A549 (cell line): ENCODE data around the gene YBX2. TPM values are rescaled to one million over a fixed set of nuclear protein-coding genes. Genes with fewer than 3 reads are reported as not detected.
A peak's percentile ranks its signal among the peaks of the same experiment; 100 is the strongest.

Source experiments
- ATAC-seq, 2 experiments: fragments of 200-7000 bp in 1 of 2; fragments of >200 bp in 1 of 2; cut with Nextera tagmentation in 1 of 2; cut with Tn5 transposase in 1 of 2; 3 replicates each; pipeline versions ENCODE4 v1.8.0 to v1.9.1; 2018 to 2020; ENCODE audit warnings: mild to moderate bottlenecking in 1 of 2, moderate library complexity in 1 of 2
- CTCF ChIA-PET: fragments of 300-600 bp; sonication (Branson Sonifier 250); formaldehyde crosslinking; extraction: SDS; loops from one replicate; lab custom pipeline; 2021; ENCODE audit warnings: antibody characterized with exemption, inconsistent platforms; lab: Yijun Ruan, JAX
- POLR2A ChIA-PET: fragments of 350-600 bp; formaldehyde crosslinking; extraction: SDS; loops from one replicate; lab custom pipeline; 2021; ENCODE audit warnings: antibody characterized with exemption, inconsistent platforms; lab: Yijun Ruan, JAX
- DNase-seq, 2 experiments: peaks; one replicate each; pipeline versions ENCODE4 v3.0.0 to v3.0.0-alpha.2; 2011 to 2016; ENCODE audit warnings: low read depth in 1 of 2, low spot score in 1 of 2
- FAIRE-seq: peaks from 2 replicates; lab custom pipeline; 2011; peaks lifted over from hg19 to GRCh38; lab: Jason Lieb, UNC
- H3K27ac ChIP-seq, 2 experiments: fragments of >200 bp; sonication (Bioruptor Twin); formaldehyde crosslinking; 3 replicates each; pipeline ENCODE4 v1.5.1; 2016 to 2017
- H3K4me1 ChIP-seq: fragments of >200 bp; sonication (Bioruptor Twin); formaldehyde crosslinking; 3 replicates; pipeline ENCODE4 v1.6.1; 2016
- H3K4me2 ChIP-seq: fragments of >200 bp; sonication (Bioruptor Twin); formaldehyde crosslinking; 3 replicates; pipeline ENCODE4 v1.6.1; 2016
- H3K4me3 ChIP-seq: fragments of >200 bp; sonication (Bioruptor Twin); formaldehyde crosslinking; 3 replicates; pipeline ENCODE4 v1.5.1; 2016
- H3K9me3 ChIP-seq: fragments of >200 bp; sonication (Bioruptor Twin); formaldehyde crosslinking; 3 replicates; pipeline ENCODE4 v1.6.1; 2016
- CHD2 ChIP-seq: fragments of 150-350 bp; IDR thresholded peaks from 2 replicates; pipeline ENCODE4 v1.6.1; 2014; ENCODE audit warnings: low read length; ENCODE audit not compliant: partially characterized antibody
- EHF ChIP-seq: fragments of 250-450 bp; sonication (Bioruptor Pico); IDR thresholded peaks from 2 replicates; pipeline ENCODE4 v1.5.0; 2020; ENCODE audit warnings: mild to moderate bottlenecking
- EHMT2 ChIP-seq: fragments of 200-600 bp; sonication (generic); IDR thresholded peaks from 2 replicates; pipeline ENCODE4 v1.6.1; 2016; ENCODE audit warnings: antibody characterized with exemption, low read depth, mild to moderate bottlenecking, moderate library complexity
- ESRRA ChIP-seq: fragments of 150-350 bp; IDR thresholded peaks from 2 replicates; pipeline ENCODE4 v1.6.1; 2014; ENCODE audit warnings: mild to moderate bottlenecking, low read length, borderline replicate concordance
- FOSB ChIP-seq: fragments of 250-450 bp; sonication (Bioruptor Pico); IDR thresholded peaks from 2 replicates; pipeline ENCODE4 v1.5.0; 2020; ENCODE audit warnings: mild to moderate bottlenecking, moderate library complexity
- GATA3 ChIP-seq: IDR thresholded peaks from 2 replicates; pipeline ENCODE4 v1.6.1; 2012; ENCODE audit warnings: borderline replicate concordance
- HMGXB4 ChIP-seq: fragments of 250-450 bp; sonication (Bioruptor Pico); IDR thresholded peaks from 2 replicates; pipeline ENCODE4 v1.5.0; 2021; ENCODE audit warnings: mild to moderate bottlenecking, moderate library complexity, borderline replicate concordance
- HOXA7 ChIP-seq: fragments of 250-450 bp; sonication (Bioruptor Pico); IDR thresholded peaks from 2 replicates; pipeline ENCODE4 v1.5.0; 2020; ENCODE audit warnings: mild to moderate bottlenecking, moderate library complexity
- JUN ChIP-seq, 2 experiments: fragments of >200 bp; sonication (Bioruptor Twin); formaldehyde crosslinking; IDR thresholded peaks; 2 replicates in 1 of 2; 3 replicates in 1 of 2; pipeline ENCODE4 v1.6.1; 2016 to 2017
- MAZ ChIP-seq: fragments of 150-350 bp; IDR thresholded peaks from 2 replicates; pipeline ENCODE4 v1.6.1; 2014; ENCODE audit warnings: antibody characterized with exemption, low read depth, low read length, borderline replicate concordance
- NPAS2 ChIP-seq: fragments of 250-450 bp; sonication (Bioruptor Pico); IDR thresholded peaks from 2 replicates; pipeline ENCODE4 v1.8.0; 2022; ENCODE audit warnings: mild to moderate bottlenecking, moderate library complexity, borderline replicate concordance
- PHF8 ChIP-seq: fragments of 200-600 bp; sonication (generic); IDR thresholded peaks from 2 replicates; pipeline ENCODE4 v1.6.1; 2016; ENCODE audit warnings: low read depth, mild to moderate bottlenecking, antibody characterized with exemption, moderate library complexity, borderline replicate concordance
- POLR2AphosphoS2 ChIP-seq: conservative IDR thresholded peaks from 2 replicates; pipeline ENCODE4 v1.6.1; 2012; ENCODE audit warnings: low read length, improper control_type of control experiment, inconsistent platforms
- RAD21 ChIP-seq, 2 experiments: fragments of >200 bp in 1 of 2; sonication (Bioruptor Twin) in 1 of 2; formaldehyde crosslinking in 1 of 2; IDR thresholded peaks in 1 of 2; conservative IDR thresholded peaks in 1 of 2; 2 replicates in 1 of 2; 3 replicates in 1 of 2; pipeline ENCODE4 v1.6.1; 2012 to 2018; ENCODE audit warnings: inconsistent platforms in 1 of 2
- RARB ChIP-seq: fragments of 250-450 bp; sonication (Bioruptor Pico); IDR thresholded peaks from 2 replicates; pipeline ENCODE4 v1.8.0; 2021; ENCODE audit warnings: mild to moderate bottlenecking, moderate library complexity
- TFCP2L1 ChIP-seq: fragments of 250-450 bp; sonication (Bioruptor Pico); IDR thresholded peaks from 2 replicates; pipeline ENCODE4 v1.5.0; 2021; ENCODE audit warnings: mild to moderate bottlenecking
- TP53 ChIP-seq: fragments of 250-450 bp; sonication (Bioruptor Pico); IDR thresholded peaks from 2 replicates; pipeline ENCODE4 v1.5.0; 2021; ENCODE audit warnings: mild to moderate bottlenecking, moderate library complexity
- ZSCAN20 ChIP-seq: fragments of 250-450 bp; sonication (Bioruptor Pico); IDR thresholded peaks from 2 replicates; pipeline ENCODE4 v1.8.0; 2022; ENCODE audit warnings: mild to moderate bottlenecking, moderate library complexity
- WGBS: methylation state at CpG from one replicate; pipeline ENCODE4 v1.1.6; 2017; ENCODE audit errors: missing lambda C conversion rate; 5-methylcytosine and 5-hydroxymethylcytosine counted together
- polyA plus RNA-seq, 4 experiments: library from polyadenylated mRNA; depleted of rRNA in 3 of 4; stranded (reverse); fragments of >200 nt; fragmentation: RNase III in 1 of 4; extraction: RNeasy Plus Mini Kit Qiagen cat#74134 plus additional on column Dnase treatment in 1 of 4; gene quantifications; 2 replicates in 3 of 4; 3 replicates in 1 of 4; pipeline ENCODE4 v1.2.3, GENCODE V29; 2011 to 2017
- TF ChIP-seq, protein P1 (sequence below): IDR thresholded peaks from 2 replicates; pipeline ENCODE4 v1.6.1; 2012
- TF ChIP-seq, protein P2 (sequence below): fragments of >200 bp; sonication (Bioruptor Twin); formaldehyde crosslinking; IDR thresholded peaks from 2 replicates; pipeline ENCODE4 v1.6.1; 2016
- TF ChIP-seq, protein P3 (sequence below): fragments of >200 bp; sonication (Bioruptor Twin); formaldehyde crosslinking; IDR thresholded peaks from 3 replicates; pipeline ENCODE4 v1.6.1; 2016
- TF ChIP-seq, protein P4 (sequence below): IDR thresholded peaks from 2 replicates; pipeline ENCODE4 v1.6.1; 2012

The YBX2 gene
- polyA plus RNA-seq, 2 of the 4 experiments (the other 2 are of a cell fraction) = 0.36 to 0.61 TPM

GRCh38 chr17:7314719-7315569, 20.5 kb upstream of the YBX2 start, which contains the start of gene GPS2 (continued):
- TF ChIP-seq HMGXB4 (CRISPR knock-in tag) (no peak), NPAS2 (CRISPR knock-in tag) (peak; percentile 54; the same call in 1 of the 2 replicates)
- TF ChIP-seq, protein P1, sequence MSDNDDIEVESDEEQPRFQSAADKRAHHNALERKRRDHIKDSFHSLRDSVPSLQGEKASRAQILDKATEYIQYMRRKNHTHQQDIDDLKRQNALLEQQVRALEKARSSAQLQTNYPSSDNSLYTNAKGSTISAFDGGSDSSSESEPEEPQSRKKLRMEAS = peak; percentile 93

- CTCF ChIA-PET = interaction anchor here (0.8 to 6.1 kb wide), 13 partner anchors 8 to 246 kb away, joined by 3 to 58 read pairs (median 5); partner anchors contain the start of gene SLC2A4
- 38% methylated on average over 9 of the region's 9 CpGs for WGBS
- Histone ChIP-seq H3K4me1 (peaks cover 55% of the 10 kb centered on the region), H3K4me2 (peak overlapping the region; percentile 90), H3K4me3 (peak overlapping the region; percentile 75)
- no peak for FAIRE-seq
- peak; percentile 9 to 21; a peak in 4 of 6 replicates for ATAC-seq
- DNase-seq = peak in 1 of 2 experiments; percentile 46
- TF ChIP-seq CHD2 = peak; percentile 20
- TF ChIP-seq, protein P2, sequence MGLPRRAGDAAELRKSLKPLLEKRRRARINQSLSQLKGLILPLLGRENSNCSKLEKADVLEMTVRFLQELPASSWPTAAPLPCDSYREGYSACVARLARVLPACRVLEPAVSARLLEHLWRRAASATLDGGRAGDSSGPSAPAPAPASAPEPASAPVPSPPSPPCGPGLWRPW = no peak
- no peak for TF ChIP-seq ZSCAN20 (CRISPR knock-in tag)
- TF ChIP-seq PHF8 = no peak
- TF ChIP-seq TFCP2L1 (CRISPR knock-in tag) = peak; percentile 7; the same call in 1 of the 2 replicates
- TF ChIP-seq, protein P1 = no peak
- TF ChIP-seq GATA3 = 0 out of 2 replicates have a peak, but pooled peaks have one; percentile 1
- TF ChIP-seq RAD21 (conservative IDR thresholded peaks at IDR 0.05 in 1 of 2, IDR thresholded peaks at IDR 0.05 in 1 of 2) = no peak
- TF ChIP-seq EHMT2 = no peak
- TF ChIP-seq EHF (CRISPR knock-in tag) = no peak
- TF ChIP-seq, all 56 proteins: peak for 3
- Histone ChIP-seq H3K9me3 (no peaks in the 10 kb centered on the region), H3K27ac (peak overlapping the region; percentile 88 to 95)
- POLR2A ChIA-PET = interaction anchor here (0.5 to 4.0 kb wide), 8 partner anchors 8 to 403 kb away, joined by 3 to 22 read pairs (median 4); partner anchors contain the start of genes NEURL4 and TMEM256
These were observed 19.7 kb upstream of the YBX2 start for GRCh38 chr17:7313890-7314718.

DNA sequence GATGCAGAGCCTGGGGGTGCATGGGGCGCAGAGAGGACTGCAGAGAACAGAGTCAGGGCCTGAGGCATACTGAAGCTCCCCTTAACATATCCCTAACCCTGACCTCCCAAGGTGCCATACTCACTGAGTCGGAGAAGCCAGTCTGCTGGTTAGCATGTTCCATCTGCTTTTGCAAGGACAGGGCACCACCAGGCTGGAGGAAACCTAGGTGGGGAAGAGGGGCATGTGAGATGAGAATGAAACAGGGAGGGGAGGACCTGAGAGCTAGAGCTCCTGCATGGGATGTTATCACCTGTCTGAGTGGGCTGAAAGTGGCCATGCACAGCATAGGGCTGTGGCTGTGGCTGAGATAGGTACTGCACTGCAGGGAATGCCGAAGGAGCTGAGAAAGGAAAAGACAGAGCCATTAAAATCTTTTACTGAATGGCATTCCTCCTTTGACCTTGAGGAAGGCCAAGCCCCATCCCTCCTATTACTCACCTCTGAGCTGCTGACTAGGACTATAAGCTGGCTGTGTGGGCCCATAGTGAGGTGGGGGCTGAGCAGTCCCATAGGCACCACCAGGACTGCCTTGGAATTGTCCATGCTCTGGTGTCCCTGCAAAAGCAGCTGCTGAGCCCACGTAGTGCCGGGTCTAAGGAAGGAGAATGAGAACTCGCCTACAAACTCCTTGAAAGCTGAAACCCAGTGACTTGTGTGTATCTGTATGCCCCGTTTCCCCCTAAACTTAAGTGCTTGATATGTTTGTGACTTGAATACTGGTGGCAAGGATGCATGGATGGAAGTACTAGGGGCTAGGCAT, 18.9 kb upstream of the YBX2 start:
- ChIA-PET POLR2A (interaction anchor here (0.7 to 4.0 kb wide), 7 partner anchors 8 to 93 kb away, joined by 3 to 22 read pairs (median 4); partner anchors contain the start of genes NEURL4 and TMEM256), CTCF (interaction anchor here (0.8 to 6.1 kb wide), 12 partner anchors 9 to 247 kb away, joined by 3 to 58 read pairs (median 5); partner anchors contain the start of gene SLC2A4)
- ATAC-seq = peak; percentile 33 to 62
- Histone ChIP-seq H3K9me3 (no peaks in the 10 kb centered on the region), H3K4me1 (peaks cover 57% of the 10 kb centered on the region), H3K4me2 (peak overlapping the region; percentile 90), H3K27ac (0 out of 6 replicates have a peak overlapping the region, but pooled peaks of 1 of the 2 experiments have one; percentile 6), H3K4me3 (no peak overlapping the region)
- peak; percentile 54 to 67 for DNase-seq
- 83% methylated on average over 7 of the region's 7 CpGs for WGBS
- FAIRE-seq = no peak
- peak; percentile 90; the same call in 1 of the 2 replicates for TF ChIP-seq HOXA7 (CRISPR knock-in tag)
- peak; percentile 76; the same call in 1 of the 2 replicates for TF ChIP-seq FOSB
- TF ChIP-seq RARB = peak; percentile 77; the same call in 1 of the 2 replicates
- TF ChIP-seq TFCP2L1 (CRISPR knock-in tag) = peak; percentile 69; the same call in 1 of the 2 replicates
- TF ChIP-seq, protein P3, sequence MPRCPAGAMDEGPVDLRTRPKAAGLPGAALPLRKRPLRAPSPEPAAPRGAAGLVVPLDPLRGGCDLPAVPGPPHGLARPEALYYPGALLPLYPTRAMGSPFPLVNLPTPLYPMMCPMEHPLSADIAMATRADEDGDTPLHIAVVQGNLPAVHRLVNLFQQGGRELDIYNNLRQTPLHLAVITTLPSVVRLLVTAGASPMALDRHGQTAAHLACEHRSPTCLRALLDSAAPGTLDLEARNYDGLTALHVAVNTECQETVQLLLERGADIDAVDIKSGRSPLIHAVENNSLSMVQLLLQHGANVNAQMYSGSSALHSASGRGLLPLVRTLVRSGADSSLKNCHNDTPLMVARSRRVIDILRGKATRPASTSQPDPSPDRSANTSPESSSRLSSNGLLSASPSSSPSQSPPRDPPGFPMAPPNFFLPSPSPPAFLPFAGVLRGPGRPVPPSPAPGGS = no peak; the same call in 2 of the 3 replicates
- peak; percentile 71; the same call in 1 of the 2 replicates for TF ChIP-seq ESRRA
- TF ChIP-seq EHF (CRISPR knock-in tag) = 0 out of 2 replicates have a peak, but pooled peaks have one; percentile 5
- TF ChIP-seq, protein P4, sequence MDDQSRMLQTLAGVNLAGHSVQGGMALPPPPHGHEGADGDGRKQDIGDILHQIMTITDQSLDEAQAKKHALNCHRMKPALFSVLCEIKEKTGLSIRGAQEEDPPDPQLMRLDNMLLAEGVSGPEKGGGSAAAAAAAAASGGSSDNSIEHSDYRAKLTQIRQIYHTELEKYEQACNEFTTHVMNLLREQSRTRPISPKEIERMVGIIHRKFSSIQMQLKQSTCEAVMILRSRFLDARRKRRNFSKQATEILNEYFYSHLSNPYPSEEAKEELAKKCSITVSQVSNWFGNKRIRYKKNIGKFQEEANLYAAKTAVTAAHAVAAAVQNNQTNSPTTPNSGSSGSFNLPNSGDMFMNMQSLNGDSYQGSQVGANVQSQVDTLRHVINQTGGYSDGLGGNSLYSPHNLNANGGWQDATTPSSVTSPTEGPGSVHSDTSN = peak; percentile 70
- TF ChIP-seq RAD21 (conservative IDR thresholded peaks at IDR 0.05 in 1 of 2, IDR thresholded peaks at IDR 0.05 in 1 of 2) = no peak
- TF ChIP-seq JUN (IDR thresholded peaks at IDR 0.05) = peak in 1 of 2 experiments; percentile 31; a peak in 3 of 5 replicates
- peak; percentile 89 for TF ChIP-seq TP53
- no peak for TF ChIP-seq MAZ
- TF ChIP-seq PHF8 = no peak
- TF ChIP-seq POLR2AphosphoS2 = peak; percentile 89
